Nucleus accumbens (tissue), 56 donors: Measurements from ENCODE around the gene TNFSF11.
A peak's percentile ranks its signal among the peaks of the same experiment; 100 is the strongest.
"Not testable (repeated sequence)": the region's sequence is repeated elsewhere in the genome, so short reads cannot be mapped to it uniquely, and the experiment has no call there.

Experiments used
- DNase-seq, 56 donors: peaks; one replicate each; lab custom pipeline; 2025; lab: John Stamatoyannopoulos, UW

TNFSF11 gene

GRCh38 chr13:42559573-42560218 is 14.3 kb upstream of the TNFSF11 start:
- not testable (repeated sequence) for DNase-seq

DNA sequence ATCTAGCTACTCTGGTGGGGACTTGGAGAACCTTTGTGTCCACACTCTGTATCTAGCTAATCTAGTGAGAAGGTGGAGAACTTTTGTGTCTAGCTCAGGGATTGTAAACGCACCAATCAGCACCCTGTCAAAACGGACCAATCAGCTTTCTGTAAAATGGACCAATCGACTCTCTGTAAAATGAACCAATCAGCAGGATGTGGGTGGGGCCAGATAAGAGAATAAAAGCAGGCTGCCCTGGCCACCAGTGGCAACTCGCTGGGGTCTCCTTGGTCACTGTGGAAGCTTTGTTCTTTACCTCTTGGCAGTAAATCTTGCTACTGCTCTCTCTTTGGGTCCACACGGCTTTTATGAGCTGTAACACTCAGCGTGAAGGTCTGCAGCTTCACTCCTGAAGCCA is 13.6 kb upstream of the TNFSF11 start:
- not testable (repeated sequence) for DNase-seq

GRCh38 chr13:42561752-42562467 is 12.0 kb upstream of the TNFSF11 start:
- DNase-seq, result no peak

- no peak for DNase-seq
These were observed 6.0 kb upstream of the TNFSF11 start for GRCh38 chr13:42567906-42568305.

GRCh38 chr13:42569576-42570344 is 4.2 kb upstream of the TNFSF11 start:
- DNase-seq, result no peak

DNA sequence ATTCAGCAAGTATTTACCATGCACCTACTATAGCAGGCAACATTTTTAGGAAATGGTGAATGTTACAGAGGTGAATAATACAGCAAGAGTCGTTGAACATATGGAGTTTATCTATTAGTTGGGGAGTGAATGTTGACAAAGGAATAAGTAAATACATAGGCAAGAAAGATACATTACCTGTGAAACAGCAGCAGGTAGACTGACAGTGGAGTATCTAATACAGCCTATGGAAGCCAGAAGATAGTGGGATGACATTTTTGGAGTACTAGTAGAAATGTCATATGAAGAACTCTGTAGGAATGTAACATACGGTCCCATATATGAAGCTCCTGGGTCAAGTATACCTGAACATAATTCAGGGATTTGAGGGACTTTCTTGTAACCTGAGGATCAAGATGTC is 2.1 kb upstream of the TNFSF11 start:
- DNase-seq, result no peak

DNA sequence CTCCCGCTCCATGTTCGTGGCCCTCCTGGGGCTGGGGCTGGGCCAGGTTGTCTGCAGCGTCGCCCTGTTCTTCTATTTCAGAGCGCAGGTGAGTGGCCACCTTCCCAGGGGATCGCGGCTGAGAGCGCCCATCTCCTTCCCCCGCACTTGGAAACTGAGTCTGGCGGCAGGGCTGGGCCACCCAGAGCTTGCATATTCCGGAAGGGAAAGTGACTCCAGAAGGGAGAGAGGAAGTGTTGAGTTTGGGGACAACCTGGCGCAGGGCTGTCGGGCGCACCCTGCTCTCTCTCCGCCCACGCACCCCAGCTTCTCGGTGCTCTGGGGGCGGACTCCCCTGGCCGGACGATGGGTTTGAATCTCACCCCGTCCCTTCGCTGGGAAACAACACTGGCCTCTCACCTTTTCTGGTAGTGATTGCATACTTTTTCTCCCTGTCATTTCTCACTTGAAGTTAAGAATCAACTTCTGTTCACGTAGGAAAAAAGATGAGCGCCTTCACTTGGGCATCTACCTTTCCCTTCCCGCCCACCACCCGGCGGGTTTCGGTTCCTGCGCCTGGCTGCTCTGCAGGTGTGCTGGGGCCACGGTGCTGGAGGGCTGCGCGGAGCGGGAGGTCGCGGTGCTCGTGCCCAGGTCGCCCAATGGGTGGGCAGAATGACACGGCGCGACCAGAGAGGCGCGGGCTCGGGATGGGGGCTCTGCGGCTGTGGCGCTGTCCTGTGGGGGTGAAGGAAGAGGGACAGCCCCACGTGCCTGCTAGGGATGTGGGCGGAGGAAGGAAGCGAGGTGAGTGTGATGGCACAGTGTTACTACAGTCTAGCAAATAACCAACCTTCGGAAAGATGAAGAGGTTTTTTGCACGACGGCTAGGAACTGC is 721 bp downstream of the TNFSF11 start:
- peak in 1 of 56 donors; percentile 2 for DNase-seq

DNA sequence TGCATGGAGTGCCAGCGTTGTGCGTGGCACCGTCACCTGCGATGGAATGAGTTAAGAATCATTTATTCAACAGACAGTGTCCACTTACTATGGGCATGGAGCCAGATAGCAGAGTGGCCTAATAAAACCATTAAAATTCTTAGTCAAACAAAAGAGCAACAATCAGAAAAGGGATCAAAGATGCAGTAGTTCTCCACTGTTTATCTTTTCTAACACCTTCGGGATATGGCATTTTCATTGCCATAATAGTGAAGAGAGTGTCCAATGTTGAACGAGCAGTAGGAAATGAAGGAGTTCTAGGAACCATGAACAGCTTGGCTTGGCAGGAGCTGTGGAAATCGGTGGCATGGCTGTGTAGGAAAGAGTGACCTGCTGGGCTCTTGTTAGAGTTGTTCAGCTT is 2.0 kb downstream of the TNFSF11 start:
- DNase-seq, result no peak

DNA sequence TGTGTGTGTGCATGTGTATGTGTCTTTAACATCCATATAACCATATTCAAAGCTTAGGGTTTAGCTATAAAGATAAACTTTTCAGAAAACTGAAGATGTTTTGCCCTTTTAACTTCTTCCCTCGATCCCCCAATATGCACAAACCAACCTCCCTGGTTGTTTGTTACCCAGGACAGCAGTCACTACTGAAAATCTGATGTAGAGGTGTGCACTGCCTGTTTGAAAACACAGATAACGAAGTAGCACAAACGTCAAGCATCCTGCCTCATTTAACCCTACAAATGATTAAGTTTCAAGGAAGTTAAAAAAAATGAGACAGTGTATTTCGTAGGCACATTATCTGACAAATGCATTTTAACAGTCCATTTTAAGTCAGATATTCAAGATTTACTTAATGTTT is 3.6 kb downstream of the TNFSF11 start:
- no peak for DNase-seq

DNA sequence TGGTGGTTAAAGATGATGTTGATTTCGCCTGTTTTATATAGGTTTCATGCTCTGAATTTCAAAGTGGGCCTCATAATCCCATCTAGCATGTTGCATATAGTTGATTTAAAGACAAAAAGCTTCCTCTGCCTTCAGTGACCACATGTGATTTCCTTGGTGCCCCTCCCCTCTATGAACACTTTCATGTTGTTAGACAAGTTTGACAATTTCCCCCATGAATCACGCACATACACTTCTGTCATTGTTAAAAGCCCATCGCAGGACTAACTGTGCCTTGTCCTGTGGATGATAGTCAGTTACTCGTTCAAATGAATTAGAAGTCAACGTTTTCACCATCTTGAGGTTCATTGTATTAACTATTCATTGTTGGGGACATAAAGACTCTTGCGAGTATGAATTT is 6.7 kb downstream of the TNFSF11 start:
- DNase-seq, result no peak

- no peak for DNase-seq
These were observed 7.5 kb downstream of the TNFSF11 start for GRCh38 chr13:42581427-42581826.

DNA sequence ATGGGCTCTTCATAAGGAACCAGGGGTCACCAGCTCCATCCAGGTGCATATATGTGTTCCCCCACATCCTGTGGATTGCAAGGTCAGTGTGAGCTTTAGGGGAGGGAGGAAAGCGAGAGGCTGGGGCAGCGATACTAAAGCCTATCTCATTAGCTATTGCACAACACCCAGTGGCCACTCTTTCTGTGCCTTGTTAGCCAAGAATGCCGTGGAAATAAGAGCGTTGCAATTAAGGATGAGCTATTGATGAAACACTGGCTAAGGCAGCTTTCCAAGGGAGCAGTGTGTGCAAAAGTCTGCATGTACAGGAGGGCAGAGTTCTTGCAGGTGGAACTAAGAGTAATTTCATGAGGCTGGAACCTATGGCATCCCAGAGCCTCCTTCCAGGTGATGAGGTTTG is 17.6 kb downstream of the TNFSF11 start:
- no peak for DNase-seq

- no peak for DNase-seq
These were observed 19.3 kb downstream of the TNFSF11 start for GRCh38 chr13:42592915-42593900.

DNA sequence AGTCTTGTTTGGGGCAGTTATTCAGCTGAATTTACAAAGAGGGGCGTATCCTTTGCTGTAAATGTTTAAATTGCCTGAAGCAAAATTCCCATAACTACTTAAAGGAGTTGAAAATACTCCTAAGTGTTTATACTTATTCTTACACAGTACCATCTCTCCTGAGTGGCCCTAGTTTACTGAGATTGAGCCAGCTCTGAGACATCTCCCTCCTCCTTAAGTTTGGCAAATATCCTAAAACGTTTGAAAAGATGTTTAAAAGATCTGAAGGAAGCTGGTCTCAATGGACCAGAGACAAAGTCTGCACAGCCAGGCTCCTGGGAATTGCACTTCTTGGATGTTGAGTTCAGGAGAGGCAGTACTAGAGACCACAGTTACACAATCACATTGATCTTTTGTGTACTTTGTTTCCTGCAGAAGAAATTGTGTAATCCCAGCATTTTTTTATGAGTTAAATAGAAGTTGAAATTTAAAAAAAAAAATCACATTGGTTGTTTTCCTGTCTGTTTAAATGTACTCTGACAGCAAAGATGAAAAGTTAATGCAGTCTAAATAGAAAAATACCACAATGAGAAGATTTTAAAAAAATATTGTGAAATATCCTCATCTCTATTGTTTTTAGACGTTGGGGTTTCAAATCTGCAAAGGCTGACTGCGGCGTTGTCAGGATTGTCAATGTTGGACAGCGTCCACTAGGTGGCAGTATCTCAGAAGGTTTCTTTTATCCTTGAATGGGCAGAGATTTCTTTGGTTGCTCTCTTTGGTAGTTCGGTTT is 20.7 kb downstream of the TNFSF11 start:
- DNase-seq, result peak in 28 of 56 donors; percentile 0 to 61 (median 10)

DNA sequence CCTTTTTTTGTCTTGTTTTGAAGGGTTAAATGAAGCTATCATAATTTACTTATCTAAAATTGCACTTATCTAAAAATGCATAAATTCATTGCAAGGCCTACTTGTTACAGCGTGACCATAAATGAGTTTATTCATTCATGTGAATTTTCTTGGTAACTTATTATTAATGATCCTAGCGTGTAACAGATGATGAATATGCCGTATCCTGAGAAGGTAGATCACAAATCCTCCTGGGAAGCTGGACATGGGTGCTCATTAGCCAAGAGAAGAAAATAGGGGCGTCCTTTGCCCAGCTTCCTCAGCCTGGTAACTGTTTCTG is 21.3 kb downstream of the TNFSF11 start:
- no peak for DNase-seq

DNA sequence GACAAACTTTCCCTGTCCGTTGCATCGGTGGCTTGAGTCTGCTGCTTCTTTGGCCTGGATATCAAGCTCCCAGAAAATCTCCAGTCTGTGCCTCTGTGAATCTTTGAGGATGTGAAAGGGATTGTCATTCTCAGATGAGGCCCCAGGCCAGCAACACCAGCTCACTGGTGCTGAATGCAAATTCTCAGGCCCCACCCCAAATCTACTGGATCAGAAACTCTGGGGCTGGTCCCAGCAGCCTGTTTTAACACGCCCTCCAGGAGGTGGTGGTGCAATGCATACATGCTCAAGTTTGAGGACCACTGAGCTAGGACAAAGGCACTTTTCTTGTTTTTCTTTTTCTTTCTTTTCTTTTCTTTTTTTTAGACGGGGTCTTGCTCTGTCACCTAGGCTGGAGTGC is 23.6 kb downstream of the TNFSF11 start:
- DNase-seq, result no peak

DNA sequence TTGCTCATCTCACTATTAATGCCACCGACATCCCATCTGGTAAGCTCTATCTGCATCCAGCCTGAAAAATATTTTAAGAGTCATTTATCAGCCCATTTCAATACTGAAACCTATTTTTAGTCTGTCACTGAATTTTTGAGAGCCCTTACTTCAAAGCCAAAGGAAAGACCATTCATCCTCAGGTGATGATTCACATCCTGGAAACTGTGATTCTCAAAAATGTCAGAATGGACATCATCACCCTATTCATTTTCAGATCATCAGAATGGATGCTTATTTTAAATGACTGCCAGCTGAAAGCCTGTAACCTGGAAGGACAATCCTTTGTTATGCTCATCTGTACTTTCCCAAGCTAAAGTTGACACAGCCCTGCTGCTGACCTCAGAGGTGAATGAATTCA is 27.0 kb downstream of the TNFSF11 start:
- DNase-seq, result no peak

DNA sequence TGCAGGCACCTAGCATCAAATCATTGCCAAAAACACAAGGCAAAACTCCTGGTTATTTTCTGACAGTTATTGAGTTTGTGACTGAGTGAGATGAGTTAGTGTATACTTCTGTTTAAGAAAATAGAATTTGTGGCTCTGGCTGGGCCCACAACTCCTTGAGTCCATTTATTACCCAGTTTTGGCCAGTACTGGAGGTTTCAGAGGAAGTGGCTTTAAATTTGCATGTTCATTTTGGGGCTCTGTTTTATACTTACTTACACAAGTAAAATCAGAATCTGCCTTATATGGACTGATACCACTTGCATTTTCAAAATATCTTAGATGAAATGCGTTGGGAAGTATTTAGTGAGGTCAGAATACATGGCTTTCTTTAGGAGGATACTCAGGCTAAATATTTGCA is 29.0 kb downstream of the TNFSF11 start:
- no peak for DNase-seq

DNA sequence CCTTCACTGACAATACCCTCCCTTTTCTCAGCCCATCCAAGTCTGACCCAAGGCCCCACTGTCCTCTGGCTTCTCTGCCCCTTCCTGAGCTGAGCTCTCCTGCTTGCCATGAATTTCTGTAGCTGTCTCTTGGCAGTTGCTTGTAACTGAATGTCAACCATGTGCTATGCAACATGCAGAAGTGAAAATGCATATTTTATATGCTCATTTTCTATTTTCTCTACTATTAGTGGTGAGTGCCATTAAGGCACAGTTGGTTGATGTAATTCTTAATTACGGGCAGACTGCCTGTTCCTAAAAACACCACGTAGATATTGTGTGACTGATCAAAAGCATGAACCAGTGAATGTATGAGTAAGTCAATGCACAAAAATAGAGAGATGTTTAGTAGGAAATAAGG is 29.6 kb downstream of the TNFSF11 start:
- DNase-seq, result no peak
